SJSA1 (cell line): ENCODE data around the gene MZT2B. TPM values are rescaled to one million over a fixed set of nuclear protein-coding genes. Genes with fewer than 3 reads are reported as not detected.
"Not testable (repeated sequence)": the region's sequence is repeated elsewhere in the genome, so short reads cannot be mapped to it uniquely, and the experiment has no call there.

ENCODE experiments used
- DNase-seq, 2 experiments: peaks; one replicate each; pipeline ENCODE4 v3.0.0-alpha.2; 2015 to 2020; ENCODE audit warnings: low spot score in 2 of 2, low read depth in 1 of 2
- H3K27ac ChIP-seq: fragments of 250-450 bp; sonication (Bioruptor Pico); 2 replicates; pipeline ENCODE4 v1.5.1; 2020; ENCODE audit warnings: mild to moderate bottlenecking, moderate library complexity
- H3K27me3 ChIP-seq: fragments of 250-450 bp; sonication (Bioruptor Pico); replicated peaks from 2 replicates; pipeline ENCODE4 v1.5.1; 2020; ENCODE audit warnings: mild to moderate bottlenecking, moderate library complexity
- H3K36me3 ChIP-seq: fragments of 250-450 bp; sonication (Bioruptor Pico); 2 replicates; pipeline ENCODE4 v1.5.1; 2020; ENCODE audit warnings: mild to moderate bottlenecking
- H3K4me1 ChIP-seq: fragments of 250-450 bp; sonication (Bioruptor Pico); replicated peaks from 2 replicates; pipeline ENCODE4 v1.6.1; 2021; ENCODE audit warnings: mild to moderate bottlenecking
- H3K4me3 ChIP-seq: fragments of 250-450 bp; sonication (Bioruptor Pico); 2 replicates; pipeline ENCODE4 v1.5.1; 2020; ENCODE audit warnings: mild to moderate bottlenecking
- H3K9me3 ChIP-seq: fragments of 250-450 bp; sonication (Bioruptor Pico); replicated peaks from 2 replicates; pipeline ENCODE4 v1.5.1; 2020; ENCODE audit warnings: mild to moderate bottlenecking
- total RNA-seq: library from RNA; depleted of rRNA; stranded (reverse); fragments of >200 nt; shearing (Covaris generic); gene quantifications from 2 replicates; pipeline ENCODE4 v1.2.3, GENCODE V29; 2014; rRNA removed

The MZT2B gene
- total RNA-seq, 1 experiment from 2014 or later: 169 TPM

GRCh38 chr2:130230907-130231306, 48.8 kb downstream of the MZT2B start:
- H3K4me3 ChIP-seq, H3K27me3 ChIP-seq, H3K9me3 ChIP-seq, H3K27ac ChIP-seq, DNase-seq, H3K36me3 ChIP-seq, H3K4me1 ChIP-seq: not testable (repeated sequence)

GRCh38 chr2:130231656-130232055, 49.6 kb downstream of the MZT2B start:
- H3K27ac ChIP-seq: no peak overlapping the region
- H3K4me3 ChIP-seq: no peak overlapping the region
- H3K9me3 ChIP-seq: no peaks in the 10 kb centered on the region
- no peak for DNase-seq
- no peaks in the 10 kb centered on the region for H3K27me3 ChIP-seq
- H3K4me1 ChIP-seq: no peaks in the 10 kb centered on the region
- no peaks in the 10 kb centered on the region for H3K36me3 ChIP-seq

- not testable (repeated sequence) for H3K27me3 ChIP-seq, DNase-seq, H3K36me3 ChIP-seq, H3K9me3 ChIP-seq, H3K4me3 ChIP-seq, H3K4me1 ChIP-seq, H3K27ac ChIP-seq
Measured at GRCh38 chr2:130233066-130233465, 51.0 kb downstream of the MZT2B start.

GRCh38 chr2:130239581-130239980, 57.5 kb downstream of the MZT2B start:
- not testable (repeated sequence) for H3K27ac ChIP-seq, DNase-seq, H3K4me3 ChIP-seq, H3K36me3 ChIP-seq, H3K4me1 ChIP-seq, H3K9me3 ChIP-seq, H3K27me3 ChIP-seq

Other genes starting within 250 kb of the MZT2B start
- gene RAB6C, start 202.6 kb upstream of the MZT2B start, total RNA-seq: not detected in 2 replicates
- gene POTEF, start 53.0 kb upstream of the MZT2B start, total RNA-seq: not detected in 2 replicates
- 0.34 and 7.2 TPM in 2 replicates for gene CCDC74B, start 37.1 kb upstream of the MZT2B start, total RNA-seq
- 24.9 and 25.7 TPM in 2 replicates for gene SMPD4, start 660 bp upstream of the MZT2B start, total RNA-seq
- gene TUBA3E, start 16.2 kb downstream of the MZT2B start, total RNA-seq: not detected in 2 replicates
- gene IMP4, start 160.6 kb downstream of the MZT2B start, total RNA-seq: 95.7 and 112 TPM in 2 replicates
- 34.7 and 44.8 TPM in 2 replicates for gene PTPN18, start 173.8 kb downstream of the MZT2B start, total RNA-seq